ENCODE results near the gene GNAQ. TPM values are rescaled to one million over a fixed set of nuclear protein-coding genes. Genes with fewer than 3 reads are reported as not detected.

GNAQ gene
- total and polyA plus RNA-seq, 4 donors: 24.6 to 86.2 (median 51.4) TPM

DNA sequence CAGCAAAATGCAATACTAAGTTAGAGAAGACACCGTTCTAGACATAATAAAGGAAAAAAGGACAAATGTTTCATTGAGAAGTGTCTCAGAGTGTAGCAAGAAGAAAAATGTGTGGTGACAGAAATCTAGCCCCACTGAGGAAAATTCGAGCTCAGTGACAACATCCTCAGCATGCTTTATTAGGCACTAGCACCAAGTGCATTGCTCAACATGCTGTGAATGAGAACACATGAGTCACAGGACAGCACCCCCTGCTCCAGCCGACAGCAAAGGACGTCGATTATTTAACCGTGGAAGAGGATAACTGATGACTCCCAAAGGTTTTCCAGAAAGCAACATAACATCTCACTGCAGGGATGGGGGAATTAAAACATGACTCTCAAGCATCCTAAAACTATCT, 182.7 kb downstream of the GNAQ start:
- Histone ChIP-seq H3K9ac (ENCODE audit: insufficient read depth in 1 of 2, low read length in 2 of 2) (no peak overlapping the region), H3K4me1 (ENCODE audit: control insufficient read depth in 5 of 5, insufficient read depth in 5 of 5, low read length in 5 of 5) (peaks cover 10 to 51% (median 29%) of the 10 kb centered on the region in 5 donors), H3K27ac (ENCODE audit: low read depth in 1 of 2, low read length in 1 of 2) (peak overlapping the region; percentile 69), H3K36me3 (ENCODE audit: control insufficient read depth in 4 of 4, insufficient read depth in 4 of 4, low read length in 4 of 4) (no peaks in the 10 kb centered on the region), H3K4me3 (no peak overlapping the region), H3K27me3 (ENCODE audit: control insufficient read depth in 3 of 3, insufficient read depth in 3 of 3, low read length in 2 of 3) (no peaks in the 10 kb centered on the region), H3K9me3 (ENCODE audit: control insufficient read depth in 4 of 4, insufficient read depth in 3 of 4, low read length in 3 of 4) (no peaks in the 10 kb centered on the region)
- ATAC-seq (ENCODE audit: insufficient read depth, low FRiP score) (peak; percentile 84), DNase-seq (no peak)
- WGBS, 2 donors: 28 to 30% methylated on average over 6 of the region's 6 CpGs
- TF ChIP-seq, protein P1, sequence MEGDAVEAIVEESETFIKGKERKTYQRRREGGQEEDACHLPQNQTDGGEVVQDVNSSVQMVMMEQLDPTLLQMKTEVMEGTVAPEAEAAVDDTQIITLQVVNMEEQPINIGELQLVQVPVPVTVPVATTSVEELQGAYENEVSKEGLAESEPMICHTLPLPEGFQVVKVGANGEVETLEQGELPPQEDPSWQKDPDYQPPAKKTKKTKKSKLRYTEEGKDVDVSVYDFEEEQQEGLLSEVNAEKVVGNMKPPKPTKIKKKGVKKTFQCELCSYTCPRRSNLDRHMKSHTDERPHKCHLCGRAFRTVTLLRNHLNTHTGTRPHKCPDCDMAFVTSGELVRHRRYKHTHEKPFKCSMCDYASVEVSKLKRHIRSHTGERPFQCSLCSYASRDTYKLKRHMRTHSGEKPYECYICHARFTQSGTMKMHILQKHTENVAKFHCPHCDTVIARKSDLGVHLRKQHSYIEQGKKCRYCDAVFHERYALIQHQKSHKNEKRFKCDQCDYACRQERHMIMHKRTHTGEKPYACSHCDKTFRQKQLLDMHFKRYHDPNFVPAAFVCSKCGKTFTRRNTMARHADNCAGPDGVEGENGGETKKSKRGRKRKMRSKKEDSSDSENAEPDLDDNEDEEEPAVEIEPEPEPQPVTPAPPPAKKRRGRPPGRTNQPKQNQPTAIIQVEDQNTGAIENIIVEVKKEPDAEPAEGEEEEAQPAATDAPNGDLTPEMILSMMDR (IDR thresholded peaks at IDR 0.05; ENCODE audit: control extremely low read depth, extremely low read depth): no peak

DNA sequence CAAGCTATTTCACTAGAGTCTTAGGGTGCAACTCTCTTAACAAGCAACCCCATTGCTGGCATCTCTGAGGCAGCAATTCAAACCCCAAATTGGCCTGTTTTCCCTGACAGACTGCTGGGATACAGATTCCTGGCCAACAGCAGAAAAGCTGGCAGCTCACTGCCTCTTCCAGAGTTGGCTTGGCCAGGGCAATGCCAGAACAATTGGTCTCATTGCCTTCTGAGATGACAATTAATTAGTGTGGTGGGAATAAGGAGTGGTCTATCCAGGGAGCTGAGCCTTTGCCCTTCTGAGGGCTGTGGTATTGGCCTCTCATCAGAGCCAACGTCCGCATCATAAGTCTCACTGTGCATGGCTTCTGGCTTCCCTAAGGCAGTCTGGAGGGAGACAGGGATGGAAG, 183.2 kb downstream of the GNAQ start:
- Histone ChIP-seq H3K9ac (ENCODE audit: insufficient read depth in 1 of 2, low read length in 2 of 2) (no peak overlapping the region), H3K27me3 (ENCODE audit: control insufficient read depth in 3 of 3, insufficient read depth in 3 of 3, low read length in 2 of 3) (no peaks in the 10 kb centered on the region), H3K27ac (ENCODE audit: low read depth in 1 of 2, low read length in 1 of 2) (peak overlapping the region; percentile 69 to 91), H3K36me3 (ENCODE audit: control insufficient read depth in 4 of 4, insufficient read depth in 4 of 4, low read length in 4 of 4) (no peaks in the 10 kb centered on the region), H3K4me3 (no peak overlapping the region), H3K4me1 (ENCODE audit: control insufficient read depth in 5 of 5, insufficient read depth in 5 of 5, low read length in 5 of 5) (peaks cover 10 to 51% (median 29%) of the 10 kb centered on the region in 5 donors), H3K9me3 (ENCODE audit: control insufficient read depth in 4 of 4, insufficient read depth in 3 of 4, low read length in 3 of 4) (no peaks in the 10 kb centered on the region)
- TF ChIP-seq, protein P1 (IDR thresholded peaks at IDR 0.05; ENCODE audit: control extremely low read depth, extremely low read depth): no peak
- ATAC-seq (ENCODE audit: insufficient read depth, low FRiP score) (no peak), DNase-seq (no peak)
- 76 to 81% methylated on average over 2 of the region's 2 CpGs for WGBS, 2 donors

DNA sequence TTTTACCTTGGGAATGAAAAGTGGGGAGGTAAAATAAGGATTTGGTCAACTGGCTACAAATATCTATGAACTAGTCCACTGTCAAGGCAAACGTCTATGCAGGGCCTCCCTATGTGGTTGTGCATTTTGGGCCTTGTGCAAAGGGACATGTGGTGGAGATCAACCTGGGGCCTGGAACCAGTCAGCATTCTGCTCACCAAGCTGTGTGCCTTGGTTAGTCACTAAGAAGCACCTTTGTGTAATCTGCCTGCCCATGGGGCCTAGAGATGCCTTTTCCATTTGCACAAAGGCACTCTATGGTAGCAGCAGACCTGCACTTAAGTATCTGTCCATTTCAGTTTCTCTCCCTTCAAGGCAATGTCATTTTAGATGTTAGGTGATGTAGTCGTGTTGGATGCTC, 184.0 kb downstream of the GNAQ start:
- Histone ChIP-seq H3K9ac (ENCODE audit: insufficient read depth in 1 of 2, low read length in 2 of 2) (no peak overlapping the region), H3K27me3 (ENCODE audit: control insufficient read depth in 3 of 3, insufficient read depth in 3 of 3, low read length in 2 of 3) (no peaks in the 10 kb centered on the region)

More for the DNA sequence above, 184.0 kb downstream of the GNAQ start:
- peaks cover 10 to 51% (median 29%) of the 10 kb centered on the region in 5 donors for H3K4me1 ChIP-seq (ENCODE audit: control insufficient read depth in 5 of 5, insufficient read depth in 5 of 5, low read length in 5 of 5)
- no peak for DNase-seq
- H3K36me3 ChIP-seq (ENCODE audit: control insufficient read depth in 4 of 4, insufficient read depth in 4 of 4, low read length in 4 of 4): no peaks in the 10 kb centered on the region
- H3K27ac ChIP-seq (ENCODE audit: low read depth in 1 of 2, low read length in 1 of 2): peak overlapping the region; percentile 69 to 91
- no peak overlapping the region for H3K4me3 ChIP-seq
- no peaks in the 10 kb centered on the region for H3K9me3 ChIP-seq (ENCODE audit: control insufficient read depth in 4 of 4, insufficient read depth in 3 of 4, low read length in 3 of 4)
- WGBS, 2 donors: 53 to 55% methylated on average over 2 of the region's 2 CpGs
- ATAC-seq (ENCODE audit: insufficient read depth, low FRiP score): no peak
- TF ChIP-seq, protein P1 (IDR thresholded peaks at IDR 0.05; ENCODE audit: control extremely low read depth, extremely low read depth): no peak
